Stimulated activated CD4-positive, alpha-beta T cell treated with anti-CD3 and anti-CD28 coated beads, Interleukin-12 subunit alpha, Interleukin-12 subunit beta, amount 100 ng/mL, for 4 hours (primary cell): Measurements from ENCODE around the gene PRR5L.
"Not testable (repeated sequence)": the region's sequence is repeated elsewhere in the genome, so short reads cannot be mapped to it uniquely, and the experiment has no call there.

Experiments used
- DNase-seq: peaks from one replicate; pipeline ENCODE4 v3.0.0-alpha.2; 2020

The PRR5L gene

GRCh38 chr11:36469881-36470802 is 174.1 kb downstream of the PRR5L start:
- DNase-seq, result no peak

- no peak for DNase-seq
Observed at GRCh38 chr11:36471577-36471976, 175.5 kb downstream of the PRR5L start.

- DNase-seq, result no peak
Observed at GRCh38 chr11:36475192-36475591, 179.1 kb downstream of the PRR5L start.

GRCh38 chr11:36478700-36479329 is 182.7 kb downstream of the PRR5L start:
- DNase-seq, result no peak

- DNase-seq, result no peak
Observed at GRCh38 chr11:36480833-36481232, 184.7 kb downstream of the PRR5L start.

- DNase-seq, result not testable (repeated sequence)
Observed at GRCh38 chr11:36483042-36483441, 187.0 kb downstream of the PRR5L start.

- no peak for DNase-seq
Observed at GRCh38 chr11:36485298-36486002, 189.4 kb downstream of the PRR5L start.

GRCh38 chr11:36487619-36488018 is 191.5 kb downstream of the PRR5L start:
- no peak for DNase-seq

- no peak for DNase-seq
Observed at GRCh38 chr11:36488096-36488495, 192.0 kb downstream of the PRR5L start.

GRCh38 chr11:36490026-36490806 is 194.1 kb downstream of the PRR5L start:
- no peak for DNase-seq

GRCh38 chr11:36492724-36493304 is 196.7 kb downstream of the PRR5L start:
- DNase-seq, result no peak

GRCh38 chr11:36493332-36493731 is 197.2 kb downstream of the PRR5L start:
- DNase-seq, result no peak

GRCh38 chr11:36498721-36499120 is 202.6 kb downstream of the PRR5L start:
- DNase-seq, result no peak

GRCh38 chr11:36499315-36499714 is 203.2 kb downstream of the PRR5L start:
- no peak for DNase-seq

GRCh38 chr11:36500315-36500721 is 204.2 kb downstream of the PRR5L start:
- no peak for DNase-seq

GRCh38 chr11:36501236-36501635 is 205.1 kb downstream of the PRR5L start:
- no peak for DNase-seq

- DNase-seq, result no peak
Observed at GRCh38 chr11:36507824-36508489, 211.9 kb downstream of the PRR5L start.

GRCh38 chr11:36508743-36509142 is 212.7 kb downstream of the PRR5L start:
- no peak for DNase-seq

GRCh38 chr11:36509201-36509639 is 213.1 kb downstream of the PRR5L start:
- DNase-seq, result peak; percentile 19

GRCh38 chr11:36509694-36510593 is 213.9 kb downstream of the PRR5L start, which contains the start of gene TRAF6:
TSS of gene TRAF6 (minus strand) at chr11:36510272. CDS start at chr11:36501515, 8,757 bp downstream.
- peak; percentile 92 for DNase-seq

GRCh38 chr11:36510594-36510942 is 214.5 kb downstream of the PRR5L start:
- no peak for DNase-seq
